Midbrain (tissue), 1 donor: Measurements from ENCODE around the gene EGFL8.
"Not testable (repeated sequence)": the region's sequence is repeated elsewhere in the genome, so short reads cannot be mapped to it uniquely, and the experiment has no call there.

Source experiments
- DNase-seq: peaks from one replicate; lab custom pipeline; 2025; lab: John Stamatoyannopoulos, UW

The EGFL8 gene

GRCh38 chr6:32183483-32184083 is 19.2 kb downstream of the EGFL8 start:
- no peak for DNase-seq

GRCh38 chr6:32184084-32184640 is 19.8 kb downstream of the EGFL8 start, which contains the start of gene AGER:
TSS of gene AGER (minus strand) at chr6:32184253. CDS start at chr6:32184222, 31 bp downstream.
- DNase-seq, result no peak

GRCh38 chr6:32185681-32186131 is 21.3 kb downstream of the EGFL8 start:
- not testable (repeated sequence) for DNase-seq

- not testable (repeated sequence) for DNase-seq
Measured at GRCh38 chr6:32186151-32186840, 21.9 kb downstream of the EGFL8 start.

- DNase-seq, result no peak
Measured at GRCh38 chr6:32187009-32187709, 22.8 kb downstream of the EGFL8 start.

- not testable (repeated sequence) for DNase-seq
Measured at GRCh38 chr6:32187725-32188380, 23.5 kb downstream of the EGFL8 start.

GRCh38 chr6:32188381-32189068 is 24.1 kb downstream of the EGFL8 start:
- no peak for DNase-seq

- DNase-seq, result no peak
Measured at GRCh38 chr6:32189069-32189741, 24.8 kb downstream of the EGFL8 start.

GRCh38 chr6:32189742-32190053 is 25.3 kb downstream of the EGFL8 start:
- no peak for DNase-seq

- DNase-seq, result peak; percentile 89
Measured at GRCh38 chr6:32190054-32190851, 25.9 kb downstream of the EGFL8 start, which contains the start of gene PBX2. TSS of gene PBX2 (minus strand) at chr6:32190202. CDS start at chr6:32189915, 287 bp downstream.

- no peak for DNase-seq
Measured at GRCh38 chr6:32190911-32191677, 26.7 kb downstream of the EGFL8 start.

- no peak for DNase-seq
Measured at GRCh38 chr6:32191696-32192607, 27.6 kb downstream of the EGFL8 start.

- DNase-seq, result no peak
Measured at GRCh38 chr6:32192608-32193039, 28.2 kb downstream of the EGFL8 start, which contains the start of gene GPSM3. TSS of gene GPSM3 (minus strand) at chr6:32192643. CDS start at chr6:32192513, 130 bp downstream.

GRCh38 chr6:32193096-32193495 is 28.7 kb downstream of the EGFL8 start:
- not testable (repeated sequence) for DNase-seq

- DNase-seq, result no peak
Measured at GRCh38 chr6:32194388-32194787, 30.0 kb downstream of the EGFL8 start.

- DNase-seq, result peak; percentile 74
Measured at GRCh38 chr6:32194825-32195651, 30.6 kb downstream of the EGFL8 start.

- peak; percentile 100 for DNase-seq
Measured at GRCh38 chr6:32195652-32195901, 31.2 kb downstream of the EGFL8 start.
